Measurements from ENCODE around the gene CNKSR2. TPM values are rescaled to one million over a fixed set of nuclear protein-coding genes. Genes with fewer than 3 reads are reported as not detected.

Gene CNKSR2
- not detected for total RNA-seq (2021; fragmentation: NEBNext Ultra II Directional; extraction: Animal tissue kit (Norgen Biotek cat#: 25700))
- long read RNA-seq, result 0 reads

- Mint-ChIP-seq H3K27me3 (ENCODE audit: insufficient read depth) (no peaks in the 10 kb centered on the region), H3K36me3 (ENCODE audit: low read depth) (no peaks in the 10 kb centered on the region), H3K4me1 (ENCODE audit: low read depth) (no peaks in the 10 kb centered on the region), H3K27ac (no peak within 1 kb of the TSS), H3K4me3 (no peak within 1 kb of the TSS), H3K9me3 (no peaks in the 10 kb centered on the region)
- TF ChIP-seq CTCF (IDR thresholded peaks at IDR 0.05), result no peak
- no peak for DNase-seq
Observed at GRCh38 chrX:21374163-21374993, at the start of gene CNKSR2. TSS of gene CNKSR2 (plus strand) at chrX:21374418. CDS start at chrX:21374898, 480 bp downstream.

GRCh38 chrX:21354725-21355124 is 19.5 kb upstream of the CNKSR2 start:
- no peaks in the 10 kb centered on the region for H3K36me3 Mint-ChIP-seq (ENCODE audit: low read depth)
- H3K9me3 Mint-ChIP-seq, result peaks cover 29% of the 10 kb centered on the region
- H3K27me3 Mint-ChIP-seq (ENCODE audit: insufficient read depth), result no peaks in the 10 kb centered on the region
- no peak overlapping the region for H3K4me3 Mint-ChIP-seq
- no peak for DNase-seq
- H3K27ac Mint-ChIP-seq, result no peak overlapping the region
- no peaks in the 10 kb centered on the region for H3K4me1 Mint-ChIP-seq (ENCODE audit: low read depth)
- no peak for TF ChIP-seq CTCF (IDR thresholded peaks at IDR 0.05)

GRCh38 chrX:21355831-21356230 is 18.4 kb upstream of the CNKSR2 start:
- Mint-ChIP-seq H3K27me3 (ENCODE audit: insufficient read depth) (no peaks in the 10 kb centered on the region), H3K9me3 (peaks cover 19% of the 10 kb centered on the region), H3K4me3 (no peak overlapping the region), H3K4me1 (ENCODE audit: low read depth) (no peaks in the 10 kb centered on the region), H3K27ac (no peak overlapping the region), H3K36me3 (ENCODE audit: low read depth) (no peaks in the 10 kb centered on the region)
- DNase-seq, result no peak
- no peak for TF ChIP-seq CTCF (IDR thresholded peaks at IDR 0.05)

- Mint-ChIP-seq H3K36me3 (ENCODE audit: low read depth) (no peaks in the 10 kb centered on the region), H3K4me1 (ENCODE audit: low read depth) (no peaks in the 10 kb centered on the region), H3K27me3 (ENCODE audit: insufficient read depth) (no peaks in the 10 kb centered on the region), H3K9me3 (peaks cover 4% of the 10 kb centered on the region; the same call in 1 of the 2 replicates), H3K4me3 (no peak overlapping the region), H3K27ac (no peak overlapping the region)
- no peak for DNase-seq
- TF ChIP-seq CTCF (IDR thresholded peaks at IDR 0.05), result no peak
Observed at GRCh38 chrX:21369613-21370012, 4.6 kb upstream of the CNKSR2 start.

GRCh38 chrX:21373001-21373400 is 1.2 kb upstream of the CNKSR2 start:
- TF ChIP-seq CTCF (IDR thresholded peaks at IDR 0.05), result no peak
- Mint-ChIP-seq H3K9me3 (no peaks in the 10 kb centered on the region), H3K4me3 (no peak overlapping the region), H3K4me1 (ENCODE audit: low read depth) (no peaks in the 10 kb centered on the region), H3K27ac (no peak overlapping the region), H3K27me3 (ENCODE audit: insufficient read depth) (no peaks in the 10 kb centered on the region), H3K36me3 (ENCODE audit: low read depth) (no peaks in the 10 kb centered on the region)
- no peak for DNase-seq
